HG03439 (cell line): ENCODE data around the gene PPP1R16B.

Experiments used
- ATAC-seq: cut with Tn5 transposase; IDR thresholded peaks from one replicate; pipeline ENCODE4 v1.9.1; 2021; ENCODE audit warnings: mild to moderate bottlenecking, moderate library complexity; ENCODE audit not compliant: unreplicated experiment

PPP1R16B gene

DNA sequence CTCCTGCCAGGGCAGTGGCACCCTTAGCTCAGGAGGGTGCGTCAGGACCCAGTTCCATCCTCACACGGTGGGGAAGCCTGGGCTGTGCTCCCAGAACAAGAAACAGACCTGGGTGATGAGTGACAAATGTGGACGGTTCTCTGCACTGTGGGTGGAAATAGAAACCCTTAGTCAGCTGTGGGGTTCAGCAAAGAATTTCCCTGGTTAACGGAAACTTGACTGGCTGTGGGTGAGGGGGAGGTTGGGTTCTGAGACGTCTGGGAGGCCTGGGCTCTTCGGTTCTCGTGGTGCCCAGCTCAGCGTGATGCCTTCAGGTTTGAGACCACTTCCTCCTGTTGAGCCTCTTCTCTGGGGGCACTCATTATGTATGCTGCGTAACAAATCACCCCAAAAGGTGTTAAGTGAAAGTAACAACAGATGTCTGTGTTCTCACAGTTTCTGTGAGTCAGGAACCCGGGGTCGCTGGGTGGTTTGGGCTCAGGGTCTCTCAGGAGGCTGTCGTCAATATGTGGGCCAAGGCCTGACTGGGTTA is 67.6 kb downstream of the PPP1R16B start:
- peak; percentile 53 for ATAC-seq

DNA sequence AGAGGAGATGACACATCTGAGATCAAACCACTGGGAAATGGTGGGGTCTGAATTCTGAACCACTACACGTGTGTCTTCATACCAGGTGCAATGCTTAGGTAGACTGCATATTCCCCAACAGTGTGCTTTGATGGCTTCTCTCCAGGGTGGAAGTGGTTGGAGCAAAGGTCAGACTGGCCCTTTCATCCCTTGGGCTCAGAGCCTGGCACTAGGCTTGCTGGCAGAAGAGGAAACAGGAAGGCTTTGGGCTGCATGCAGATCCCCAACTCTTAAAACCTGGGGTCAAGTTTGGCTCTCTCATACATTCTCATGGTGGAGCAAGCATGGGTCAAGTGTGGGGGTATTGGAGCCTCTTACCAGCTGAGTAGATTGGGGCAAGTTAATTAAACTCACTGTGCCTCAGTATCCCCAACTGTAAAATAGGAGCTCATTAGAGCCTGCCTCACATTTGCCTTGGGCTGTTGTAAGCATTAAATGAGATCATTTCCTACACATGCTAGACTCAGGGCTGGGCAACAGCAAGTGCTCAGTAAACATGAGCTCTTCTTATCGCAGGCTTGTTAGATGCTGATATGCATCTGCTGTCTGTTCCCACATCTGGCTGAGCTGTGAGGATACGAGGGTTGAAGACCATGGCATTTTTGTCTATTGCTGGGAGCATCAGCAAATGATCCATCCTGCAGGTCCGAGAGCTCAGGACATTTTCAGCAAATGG is 69.1 kb downstream of the PPP1R16B start:
- ATAC-seq = peak; percentile 6

GRCh38 chr20:38875175-38875993 is 69.9 kb downstream of the PPP1R16B start:
- ATAC-seq = peak; percentile 49

- ATAC-seq = no peak
Observed at GRCh38 chr20:38877483-38877882, 72.0 kb downstream of the PPP1R16B start.

GRCh38 chr20:38878866-38879265 is 73.4 kb downstream of the PPP1R16B start:
- ATAC-seq = no peak

DNA sequence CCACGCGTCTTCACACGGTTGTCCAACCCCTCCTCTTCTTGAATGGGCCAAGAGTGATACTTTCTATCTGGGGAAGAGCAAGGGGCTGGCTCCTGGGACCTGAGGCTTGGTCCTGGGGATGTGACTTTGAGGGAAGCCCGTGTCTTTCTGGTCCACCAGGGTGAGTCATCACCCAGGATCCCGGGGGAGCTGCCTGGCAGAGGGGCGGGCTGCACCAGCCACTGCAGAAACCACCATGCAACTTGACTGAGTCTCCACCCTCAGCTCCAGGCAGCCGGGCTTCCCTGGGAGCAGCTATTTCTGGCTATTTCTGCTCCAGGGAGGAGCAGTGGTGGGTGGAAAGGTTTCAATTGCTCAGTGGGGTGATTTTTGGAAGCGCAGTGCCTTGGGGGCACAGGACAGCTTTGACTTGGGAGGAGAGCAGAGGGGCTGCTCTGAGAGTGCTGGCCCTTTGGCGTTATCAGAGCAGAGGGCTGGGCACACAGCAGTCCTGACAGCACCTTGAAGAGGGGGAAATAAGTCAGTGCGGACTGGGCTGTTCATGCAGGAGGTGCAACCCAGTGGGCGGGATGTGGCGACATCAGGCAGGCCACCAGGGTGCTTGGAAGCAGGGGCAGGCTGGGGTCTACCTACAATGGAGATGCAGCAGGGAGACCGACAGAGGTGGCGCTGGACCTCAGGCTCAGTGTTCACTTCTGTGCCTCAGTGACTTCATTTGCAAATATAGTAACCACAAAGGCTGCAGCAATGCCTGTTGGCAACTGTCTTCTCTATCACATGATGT is 75.6 kb downstream of the PPP1R16B start:
- no peak for ATAC-seq

DNA sequence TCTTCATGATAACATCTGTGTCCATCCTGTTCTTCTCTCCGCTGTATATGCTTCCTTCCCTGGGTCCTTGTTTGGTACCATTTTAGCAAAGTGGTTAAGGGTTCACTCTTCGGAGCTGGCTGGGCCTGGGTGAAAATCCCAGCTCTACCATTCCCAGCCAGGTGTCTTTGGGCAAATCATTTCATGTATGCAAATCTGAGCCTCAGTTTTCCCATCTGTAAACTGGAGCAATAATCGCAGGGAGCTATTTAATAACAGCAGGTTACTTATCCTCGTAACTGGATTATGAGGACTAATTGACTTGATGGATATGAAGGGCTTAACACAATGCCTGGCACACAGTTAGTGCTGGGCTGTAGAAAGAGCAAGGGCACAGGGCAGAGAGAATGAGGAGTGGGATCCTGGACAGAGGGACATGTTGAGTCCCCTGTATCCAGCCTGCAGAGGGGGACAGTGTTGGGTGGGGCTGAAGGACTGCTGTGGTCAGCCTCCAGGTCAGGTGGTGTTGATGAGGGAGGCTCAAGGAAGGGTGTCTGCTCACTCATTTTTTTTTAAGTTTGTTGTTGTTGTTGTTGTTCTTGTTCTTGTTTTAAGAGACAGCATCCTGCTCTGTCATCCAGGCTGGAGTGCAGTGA is 76.4 kb downstream of the PPP1R16B start:
- ATAC-seq = no peak

- no peak for ATAC-seq
Observed at GRCh38 chr20:38882600-38882999, 77.1 kb downstream of the PPP1R16B start.

DNA sequence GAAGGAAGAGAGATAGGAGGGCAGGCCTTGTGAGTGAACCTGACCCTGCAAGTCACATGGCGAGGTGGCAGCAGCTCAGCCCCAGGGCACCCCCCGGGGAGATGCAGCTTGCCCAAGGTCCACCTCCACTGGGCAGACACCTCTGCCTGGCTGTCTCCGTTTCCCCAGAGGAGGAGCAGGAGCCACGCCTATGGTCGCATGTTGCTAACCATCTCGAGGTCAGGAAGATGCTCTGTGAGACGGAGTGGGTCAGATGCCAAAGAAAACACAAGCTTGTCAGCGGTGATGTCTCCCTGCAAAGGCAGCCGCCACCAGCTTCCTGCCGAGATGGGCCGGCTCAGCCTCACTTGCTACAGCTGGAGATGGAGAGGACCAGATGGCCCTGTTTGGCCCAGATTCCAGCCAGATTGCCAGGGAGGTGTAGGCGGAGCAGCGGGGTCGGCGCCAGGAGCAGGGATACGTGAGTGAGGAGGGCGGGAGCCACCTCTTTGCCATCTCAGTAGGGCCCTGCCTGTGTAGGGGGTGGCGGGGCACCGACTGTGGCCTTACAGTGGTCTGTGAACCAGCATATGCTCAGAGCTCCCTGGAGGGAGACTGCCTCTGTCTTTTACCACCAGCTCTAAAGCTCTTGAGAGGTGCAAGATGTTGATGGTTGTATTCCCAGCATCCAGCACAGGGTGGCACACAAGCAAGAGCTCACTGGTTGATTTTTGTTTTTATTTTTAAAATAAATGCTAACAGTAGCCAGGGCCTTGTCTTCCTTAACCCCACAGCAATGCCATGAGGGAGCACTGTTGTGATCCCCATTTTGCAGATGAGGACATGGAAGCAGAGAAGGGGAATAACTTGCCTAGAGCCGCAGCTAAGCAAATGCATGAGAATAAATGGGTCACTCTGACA is 77.8 kb downstream of the PPP1R16B start:
- ATAC-seq = no peak

GRCh38 chr20:38883981-38884733 is 78.7 kb downstream of the PPP1R16B start:
- no peak for ATAC-seq

GRCh38 chr20:38885357-38885756 is 79.9 kb downstream of the PPP1R16B start:
- no peak for ATAC-seq

DNA sequence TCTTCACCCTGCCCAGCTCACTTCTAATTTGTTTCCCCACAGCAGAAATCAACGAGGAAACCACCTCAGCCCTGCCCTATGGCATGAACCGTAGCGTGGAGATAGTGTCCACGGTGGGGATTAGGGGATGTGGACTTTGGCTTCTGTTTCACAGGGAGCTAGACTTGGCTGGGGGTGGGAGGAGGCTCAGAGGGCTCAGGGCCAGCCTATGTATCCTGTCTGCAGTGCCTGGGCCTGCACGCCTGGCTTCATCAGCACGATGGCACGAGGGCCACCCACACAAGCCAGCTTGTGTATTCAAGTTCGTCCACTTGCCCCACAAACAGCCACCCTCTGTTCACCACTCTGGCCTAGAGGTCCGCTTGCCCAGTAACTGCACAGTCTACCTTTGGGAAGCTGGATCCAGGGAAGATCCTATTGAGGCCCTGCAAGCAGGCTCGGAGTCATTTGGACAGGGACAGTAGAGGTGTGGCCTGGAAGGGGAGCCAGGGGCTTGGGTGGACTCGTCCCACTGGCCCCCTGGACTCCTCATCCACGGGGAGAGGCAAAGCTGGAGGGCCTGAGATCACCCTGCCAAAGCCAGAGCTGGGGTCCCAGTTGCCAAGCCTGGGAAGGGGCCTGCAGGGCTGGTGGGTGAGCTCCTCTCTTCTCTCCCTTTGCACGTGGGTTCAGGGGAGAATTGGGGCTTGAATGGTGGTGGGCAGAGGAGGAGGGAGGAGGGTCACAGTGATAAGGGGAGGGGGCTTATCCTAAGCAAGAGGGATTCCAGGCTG is 82.7 kb downstream of the PPP1R16B start:
- no peak for ATAC-seq

DNA sequence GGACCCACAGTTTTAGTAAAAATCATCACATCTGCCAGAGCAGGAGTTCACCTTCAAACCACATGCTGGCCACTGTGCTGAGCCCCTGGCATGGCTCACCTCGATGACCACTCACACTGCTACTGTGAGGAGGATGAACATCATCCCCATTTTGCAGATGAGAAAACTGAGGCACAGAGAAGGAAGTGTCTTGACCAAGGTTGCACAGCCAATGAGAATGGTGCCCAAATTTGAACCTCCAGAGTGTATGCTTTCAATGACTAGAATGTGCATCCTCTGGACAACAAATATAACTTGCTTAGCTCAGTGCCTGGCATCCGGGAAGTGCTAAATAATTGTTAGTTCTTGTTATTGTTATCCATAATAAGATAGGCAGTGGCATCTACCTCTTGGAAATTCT is 83.6 kb downstream of the PPP1R16B start:
- ATAC-seq = no peak

DNA sequence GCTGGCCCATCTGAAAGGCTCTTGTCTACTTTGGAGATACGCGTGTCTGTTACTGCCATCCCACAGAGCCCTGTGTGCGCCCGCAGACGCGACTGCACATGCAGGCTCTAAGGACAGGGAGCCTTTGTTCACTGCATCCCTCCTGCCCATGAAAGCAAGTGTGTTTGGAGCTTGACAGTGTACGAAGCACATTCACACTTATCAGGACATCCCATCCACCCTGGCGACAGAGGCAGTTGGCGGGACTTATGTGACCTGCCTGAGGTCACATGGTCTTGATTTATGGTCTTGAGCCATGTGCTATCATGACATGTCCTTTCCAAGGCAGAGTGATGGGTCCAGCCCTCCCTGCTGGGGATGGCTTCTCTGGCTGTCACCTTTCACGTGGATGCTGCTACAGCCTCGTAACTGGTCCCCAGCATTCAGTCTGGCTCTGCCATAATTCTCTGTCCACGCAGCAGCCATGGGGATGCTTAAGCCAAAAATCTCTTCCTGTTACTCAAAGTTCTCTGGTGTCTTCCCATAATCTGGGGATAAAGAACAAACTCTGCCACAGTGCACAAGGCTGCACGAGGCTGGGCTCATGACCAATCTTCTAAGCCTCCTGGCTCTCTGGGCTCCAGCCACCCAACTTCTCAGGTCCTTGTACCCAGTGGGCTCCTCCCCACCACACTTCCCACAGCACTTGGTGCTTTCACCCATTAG is 84.4 kb downstream of the PPP1R16B start:
- ATAC-seq = no peak

GRCh38 chr20:38890497-38890818 is 85.0 kb downstream of the PPP1R16B start:
- no peak for ATAC-seq

DNA sequence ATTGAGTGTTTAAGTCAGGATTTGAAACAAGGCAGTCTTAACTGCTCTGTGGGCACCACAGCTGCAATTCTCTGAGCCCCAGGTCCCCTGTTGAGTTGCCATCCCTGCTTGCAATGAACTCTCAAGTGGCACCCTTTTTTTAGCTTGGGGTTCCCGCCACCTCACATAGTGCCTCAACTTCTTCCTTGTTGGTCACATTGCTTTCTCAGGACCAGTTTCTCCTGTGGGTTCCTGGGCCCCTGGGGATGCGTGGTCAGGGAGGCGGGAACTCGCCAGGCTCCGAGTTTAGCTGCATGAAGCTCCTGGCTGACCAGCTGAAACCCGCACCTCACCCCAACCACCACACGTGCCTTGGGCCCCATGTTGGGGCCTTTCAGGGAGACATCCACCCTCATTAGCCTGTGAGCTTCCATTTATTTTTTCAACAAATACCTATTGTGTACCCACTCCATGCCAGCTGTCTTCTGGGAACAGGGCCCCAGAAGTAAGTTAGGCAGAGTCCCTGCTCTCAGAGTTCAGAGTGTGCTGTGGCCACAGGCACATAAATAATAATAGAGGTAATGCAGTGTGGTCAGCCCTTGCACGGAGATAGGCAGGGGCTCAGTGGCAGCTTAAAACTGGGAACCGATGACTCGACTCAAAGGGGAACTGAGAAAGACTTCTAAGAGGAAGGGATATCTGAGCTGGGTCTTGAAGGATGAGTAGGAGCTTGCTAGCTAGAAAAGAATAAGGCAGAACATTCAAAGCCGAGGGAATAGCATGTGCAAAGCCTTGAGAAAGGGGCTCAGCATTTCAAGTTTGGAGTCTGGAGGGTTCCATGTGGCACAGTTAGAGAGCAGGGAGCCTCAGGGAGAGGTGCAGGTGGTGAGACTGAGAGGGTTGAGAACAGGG is 86.8 kb downstream of the PPP1R16B start:
- peak; percentile 38 for ATAC-seq

DNA sequence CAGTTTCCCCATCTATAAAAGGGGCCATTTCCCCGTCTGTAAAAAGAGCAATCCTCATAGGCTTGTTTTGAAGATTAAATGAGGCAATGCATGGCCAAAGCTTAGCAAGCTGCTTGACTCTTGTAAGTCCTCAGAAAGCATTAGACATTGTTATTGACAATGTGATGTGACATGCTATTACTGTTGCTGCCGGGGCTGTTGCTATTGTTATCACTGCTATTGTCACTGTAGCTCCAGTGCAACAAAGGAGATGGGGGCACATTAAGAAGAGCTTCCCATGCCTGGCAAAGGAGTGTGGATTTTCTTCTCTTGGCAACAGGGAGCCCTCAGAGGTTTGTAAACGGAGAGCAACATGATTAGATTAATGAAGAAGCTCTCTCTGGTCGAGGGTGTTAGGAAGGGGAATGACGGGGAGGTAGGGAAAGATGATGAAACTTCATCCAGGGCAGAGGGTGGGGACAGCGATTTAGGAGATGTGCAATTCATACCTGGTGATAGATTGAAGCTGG is 87.6 kb downstream of the PPP1R16B start:
- no peak for ATAC-seq
